DOHH2 (cell line): Measurements from ENCODE around the gene ARHGEF4.
"Not testable (repeated sequence)": the region's sequence is repeated elsewhere in the genome, so short reads cannot be mapped to it uniquely, and the experiment has no call there.

ENCODE experiments used
- H3F3A ChIP-seq: fragments of 200-600 bp; sonication (generic), shearing (Covaris generic); 2 replicates; pipeline ENCODE4 v1.6.0; 2016; ENCODE audit warnings: antibody characterized with exemption, mild to moderate bottlenecking; ENCODE audit not compliant: control insufficient read depth, insufficient read depth
- H3K27ac ChIP-seq: fragments of 200-600 bp; sonication (generic); 2 replicates; pipeline ENCODE4 v1.5.1; 2014; ENCODE audit warnings: low read depth, mild to moderate bottlenecking, low read length, moderate library complexity
- H3K27me3 ChIP-seq: fragments of 200-600 bp; sonication (generic); 2 replicates; pipeline ENCODE4 v1.6.1; 2014; ENCODE audit warnings: mild to moderate bottlenecking, low read length, mixed read lengths; ENCODE audit not compliant: control insufficient read depth
- H3K36me3 ChIP-seq: fragments of 200-600 bp; sonication (generic); 2 replicates; pipeline ENCODE4 v1.6.1; 2014; ENCODE audit warnings: mild to moderate bottlenecking, low read length, moderate library complexity, mixed read lengths; ENCODE audit not compliant: control insufficient read depth
- H3K4me1 ChIP-seq: fragments of 200-600 bp; sonication (generic); 2 replicates; pipeline ENCODE4 v1.6.1; 2014; ENCODE audit warnings: mild to moderate bottlenecking, low read length, mixed read lengths; ENCODE audit not compliant: control insufficient read depth
- H3K4me2 ChIP-seq: fragments of 200-600 bp; sonication (generic); 2 replicates; pipeline ENCODE4 v1.6.0; 2014; ENCODE audit warnings: mild to moderate bottlenecking, low read length, moderate library complexity
- H3K4me3 ChIP-seq: fragments of 200-600 bp; sonication (generic); 2 replicates; pipeline ENCODE4 v1.5.1; 2014; ENCODE audit warnings: mild to moderate bottlenecking, low read length, mixed read lengths
- H3K79me2 ChIP-seq: fragments of 200-600 bp; sonication (generic); 2 replicates; pipeline ENCODE4 v1.6.1; 2014; ENCODE audit warnings: mild to moderate bottlenecking, low read length, mixed read lengths; ENCODE audit not compliant: control insufficient read depth
- H3K9me2 ChIP-seq: fragments of 200-600 bp; sonication (generic); replicated peaks from 2 replicates; pipeline ENCODE4 v1.6.1; 2014; ENCODE audit warnings: mild to moderate bottlenecking, low read length, mixed read lengths; ENCODE audit not compliant: control insufficient read depth
- H3K9me3 ChIP-seq: fragments of 200-600 bp; sonication (generic); 2 replicates; pipeline ENCODE4 v1.6.1; 2014; ENCODE audit warnings: antibody characterized with exemption, low read length, mixed read lengths; ENCODE audit not compliant: control insufficient read depth, insufficient read depth
- H4K20me1 ChIP-seq: fragments of 200-600 bp; sonication (generic); 2 replicates; pipeline ENCODE4 v1.6.0; 2014; ENCODE audit warnings: low read depth, mild to moderate bottlenecking, antibody characterized with exemption, low read length, moderate library complexity; ENCODE audit not compliant: control insufficient read depth, insufficient read depth
- EZH2phosphoT487 ChIP-seq: fragments of 200-600 bp; sonication (generic); IDR thresholded peaks from 2 replicates; pipeline ENCODE4 v1.6.1; 2017; ENCODE audit warnings: borderline replicate concordance, mild to moderate bottlenecking, antibody characterized with exemption, low read length, moderate library complexity, mixed read lengths
- TF ChIP-seq, protein P1 (sequence below): fragments of 200-600 bp; sonication (generic); IDR thresholded peaks from one replicate; pipeline ENCODE4 v1.5.1; 2014; ENCODE audit warnings: antibody characterized with exemption, mild to moderate bottlenecking, low read depth, low read length; ENCODE audit not compliant: poor library complexity, severe bottlenecking

Gene ARHGEF4

DNA sequence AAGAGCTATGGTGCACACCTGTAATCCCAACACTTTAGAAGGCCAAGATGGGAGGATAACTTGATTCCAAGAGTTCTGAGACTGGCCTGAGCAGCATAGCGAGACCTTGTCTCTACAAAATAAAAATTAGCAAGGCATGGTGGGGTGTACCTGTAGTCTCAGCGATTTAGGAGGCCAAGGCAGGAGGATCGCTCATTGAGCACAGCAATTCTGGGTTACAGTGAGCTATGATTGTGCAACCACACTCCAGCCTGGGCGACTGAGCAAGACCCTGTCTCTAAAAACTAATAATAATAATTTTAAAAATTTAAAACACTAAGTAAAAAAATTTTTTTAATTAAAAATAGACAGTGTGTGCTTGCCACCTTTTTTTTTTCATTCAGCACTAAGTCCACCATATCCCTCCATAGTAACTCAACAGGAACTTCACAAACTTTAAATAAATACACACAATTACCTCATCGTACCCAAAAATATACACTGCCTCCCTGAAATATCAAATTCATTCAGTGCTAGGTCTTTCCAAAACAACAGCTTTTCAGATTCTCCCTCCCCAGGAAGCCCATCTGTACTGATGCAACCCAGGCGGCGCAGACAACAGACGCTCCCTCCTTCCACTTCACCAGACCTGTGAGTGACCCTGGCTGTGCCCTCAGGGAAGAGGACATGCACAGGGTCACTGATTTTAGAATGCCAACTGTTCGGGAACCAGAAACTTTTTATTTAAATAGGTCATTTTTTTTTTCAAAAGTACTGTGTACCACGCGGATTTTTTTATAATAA lies 227.0 kb downstream of the ARHGEF4 start:
- peaks cover 83% of the 10 kb centered on the region for H3K36me3 ChIP-seq
- H3K9me2 ChIP-seq = no peaks in the 10 kb centered on the region
- no peaks in the 10 kb centered on the region for H3K9me3 ChIP-seq
- peaks cover 2% of the 10 kb centered on the region; the same call in 1 of the 2 replicates for H3F3A ChIP-seq
- H3K4me1 ChIP-seq = peaks cover 12% of the 10 kb centered on the region; the same call in 1 of the 2 replicates
- peaks cover 97% of the 10 kb centered on the region for H3K79me2 ChIP-seq
- TF ChIP-seq, protein P1, sequence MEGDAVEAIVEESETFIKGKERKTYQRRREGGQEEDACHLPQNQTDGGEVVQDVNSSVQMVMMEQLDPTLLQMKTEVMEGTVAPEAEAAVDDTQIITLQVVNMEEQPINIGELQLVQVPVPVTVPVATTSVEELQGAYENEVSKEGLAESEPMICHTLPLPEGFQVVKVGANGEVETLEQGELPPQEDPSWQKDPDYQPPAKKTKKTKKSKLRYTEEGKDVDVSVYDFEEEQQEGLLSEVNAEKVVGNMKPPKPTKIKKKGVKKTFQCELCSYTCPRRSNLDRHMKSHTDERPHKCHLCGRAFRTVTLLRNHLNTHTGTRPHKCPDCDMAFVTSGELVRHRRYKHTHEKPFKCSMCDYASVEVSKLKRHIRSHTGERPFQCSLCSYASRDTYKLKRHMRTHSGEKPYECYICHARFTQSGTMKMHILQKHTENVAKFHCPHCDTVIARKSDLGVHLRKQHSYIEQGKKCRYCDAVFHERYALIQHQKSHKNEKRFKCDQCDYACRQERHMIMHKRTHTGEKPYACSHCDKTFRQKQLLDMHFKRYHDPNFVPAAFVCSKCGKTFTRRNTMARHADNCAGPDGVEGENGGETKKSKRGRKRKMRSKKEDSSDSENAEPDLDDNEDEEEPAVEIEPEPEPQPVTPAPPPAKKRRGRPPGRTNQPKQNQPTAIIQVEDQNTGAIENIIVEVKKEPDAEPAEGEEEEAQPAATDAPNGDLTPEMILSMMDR = no peak
- TF ChIP-seq EZH2phosphoT487 = no peak
- no peak overlapping the region for H3K4me2 ChIP-seq
- no peaks in the 10 kb centered on the region for H3K27me3 ChIP-seq
- H4K20me1 ChIP-seq = peaks cover 7% of the 10 kb centered on the region
- no peak overlapping the region for H3K4me3 ChIP-seq
- no peak overlapping the region for H3K27ac ChIP-seq

DNA sequence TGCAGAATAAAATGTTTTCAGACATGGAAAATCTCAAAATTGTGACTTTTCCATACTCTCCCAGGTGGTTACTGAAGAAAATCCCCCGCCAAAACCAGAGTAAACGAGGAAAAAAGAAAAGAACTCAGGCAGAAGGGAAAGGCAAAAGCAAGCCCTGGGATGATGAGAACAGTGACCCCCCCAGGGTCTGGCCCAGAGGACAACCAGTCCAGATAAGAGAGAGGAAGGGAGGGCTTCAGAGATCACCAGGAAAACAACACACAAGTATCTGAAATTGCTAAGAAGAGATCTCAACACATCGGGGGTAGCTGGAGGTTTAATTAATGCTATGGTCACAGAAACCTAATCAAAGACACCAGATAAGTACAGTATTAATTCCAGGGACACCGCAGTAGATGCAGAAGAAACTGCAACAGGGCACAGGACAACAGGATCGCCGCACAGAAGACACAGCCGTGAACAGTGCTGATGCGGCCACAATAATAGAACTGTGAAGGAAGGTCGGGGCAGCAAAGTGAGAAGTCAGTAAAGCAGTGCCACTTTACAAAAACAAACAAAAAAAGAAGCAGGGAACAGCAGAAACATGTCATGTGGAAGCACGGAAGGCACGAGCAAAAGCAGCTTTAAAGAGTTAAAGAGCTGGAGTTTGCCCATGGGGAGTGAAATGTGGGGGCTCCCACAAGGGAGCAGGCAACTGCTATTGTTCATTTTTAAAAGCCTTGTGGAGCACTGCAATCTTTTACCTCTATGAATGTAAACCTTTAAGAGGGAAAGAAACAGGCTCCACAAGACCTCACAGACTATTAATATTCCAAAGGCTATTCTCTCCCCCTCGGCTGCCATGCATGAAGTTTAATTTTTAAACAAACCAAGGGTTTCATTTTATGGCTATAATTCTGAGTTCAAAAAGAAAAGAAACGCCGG lies 228.1 kb downstream of the ARHGEF4 start:
- Histone ChIP-seq H3K36me3 (peaks cover 76% of the 10 kb centered on the region), H3K4me3 (no peak overlapping the region), H3K27me3 (no peaks in the 10 kb centered on the region), H3K4me2 (no peak overlapping the region), H4K20me1 (peaks cover 2% of the 10 kb centered on the region), H3K9me2 (no peaks in the 10 kb centered on the region), H3K9me3 (no peaks in the 10 kb centered on the region), H3F3A (no peaks in the 10 kb centered on the region), H3K27ac (no peak overlapping the region), H3K4me1 (peaks cover 12% of the 10 kb centered on the region; the same call in 1 of the 2 replicates), H3K79me2 (peaks cover 97% of the 10 kb centered on the region)
- TF ChIP-seq, protein P1 = no peak
- no peak for TF ChIP-seq EZH2phosphoT487

DNA sequence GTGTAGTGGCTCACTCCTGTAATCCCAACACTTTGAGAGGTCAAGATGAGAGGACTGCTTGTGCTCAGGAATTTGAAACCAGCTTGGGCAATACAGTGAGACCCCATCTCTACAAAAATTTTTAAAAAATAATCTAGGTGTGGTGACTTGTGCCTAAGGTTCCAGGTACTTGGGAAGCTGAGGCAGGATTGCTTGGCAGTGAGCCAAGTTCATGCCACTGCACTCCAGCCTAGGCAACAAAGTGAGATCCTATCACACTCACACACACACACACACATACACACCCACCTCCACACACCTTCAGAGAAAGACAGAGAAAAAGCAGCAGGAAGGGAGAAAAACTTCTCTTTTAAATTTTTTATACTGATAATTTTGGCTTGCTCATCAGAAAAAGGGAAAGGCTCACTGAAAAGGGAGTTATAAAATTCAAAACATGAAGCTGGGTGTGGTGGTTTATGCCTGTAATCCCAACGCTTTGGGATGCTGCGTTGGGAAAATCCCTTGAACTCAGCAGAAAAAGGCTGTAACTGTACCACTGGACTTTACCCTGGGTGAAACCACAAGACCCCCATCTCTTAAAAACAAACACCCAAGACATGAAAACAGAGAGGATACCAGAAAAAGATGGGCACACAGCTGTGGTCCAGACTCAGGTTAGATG lies 230.9 kb downstream of the ARHGEF4 start:
- H4K20me1 ChIP-seq = peaks cover 7% of the 10 kb centered on the region
- H3K4me2 ChIP-seq = no peak overlapping the region
- no peaks in the 10 kb centered on the region for H3K27me3 ChIP-seq
- peaks cover 76% of the 10 kb centered on the region for H3K36me3 ChIP-seq
- TF ChIP-seq EZH2phosphoT487 = no peak
- TF ChIP-seq, protein P1 = no peak
- H3K9me3 ChIP-seq = no peaks in the 10 kb centered on the region
- no peaks in the 10 kb centered on the region for H3F3A ChIP-seq
- H3K4me1 ChIP-seq = peaks cover 12% of the 10 kb centered on the region; the same call in 1 of the 2 replicates
- H3K79me2 ChIP-seq = peaks cover 95% of the 10 kb centered on the region
- H3K9me2 ChIP-seq = no peaks in the 10 kb centered on the region
- H3K27ac ChIP-seq = no peak overlapping the region
- H3K4me3 ChIP-seq = no peak overlapping the region

DNA sequence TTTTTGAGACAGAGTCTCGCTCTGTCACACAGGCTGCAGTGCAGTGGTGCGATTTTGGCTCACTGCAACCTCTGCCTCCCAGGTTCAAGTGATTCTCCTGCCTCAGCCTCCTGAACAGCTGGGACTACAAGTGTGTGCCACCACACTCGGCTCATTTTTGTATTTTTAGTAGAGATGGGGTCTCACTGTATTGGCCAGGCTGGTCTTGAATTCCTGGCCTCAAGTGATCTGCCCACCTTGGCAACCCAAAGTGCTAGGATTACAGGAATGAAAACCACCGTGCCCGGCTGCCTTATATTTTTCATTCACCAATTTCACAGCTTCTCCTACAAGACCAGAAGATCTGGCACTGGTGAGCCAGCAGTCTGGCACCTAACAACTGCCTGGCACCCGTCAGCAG lies 231.5 kb downstream of the ARHGEF4 start:
- Histone ChIP-seq H3K79me2 (peaks cover 95% of the 10 kb centered on the region), H3K36me3 (peaks cover 75% of the 10 kb centered on the region), H3K4me1 (peaks cover 12% of the 10 kb centered on the region; the same call in 1 of the 2 replicates)
- not testable (repeated sequence) for H3F3A ChIP-seq, H3K27ac ChIP-seq, H3K9me3 ChIP-seq, H3K4me3 ChIP-seq, H3K27me3 ChIP-seq, H3K9me2 ChIP-seq, H3K4me2 ChIP-seq, H4K20me1 ChIP-seq

DNA sequence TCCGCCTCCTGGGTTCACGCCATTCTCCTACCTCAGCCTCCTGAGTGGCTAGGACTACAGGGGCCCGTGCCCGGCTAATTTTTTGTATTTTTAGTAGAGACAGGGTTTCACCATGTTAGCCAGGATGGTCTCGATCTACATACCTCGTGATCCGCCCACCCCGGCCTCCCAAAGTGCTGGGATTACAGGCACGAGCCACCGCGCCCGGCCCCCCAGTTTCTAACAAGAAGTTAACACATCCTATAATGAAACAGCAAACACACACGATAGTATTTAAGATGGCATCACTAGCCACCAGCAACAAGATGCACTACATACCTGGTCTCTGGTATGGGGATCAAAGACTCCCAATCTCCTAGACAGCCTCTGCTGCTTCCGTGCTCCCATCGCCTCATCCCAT lies 238.9 kb downstream of the ARHGEF4 start:
- not testable (repeated sequence) for H3K9me3 ChIP-seq, H3K27ac ChIP-seq, H3K27me3 ChIP-seq, H3K4me1 ChIP-seq, H3F3A ChIP-seq, H3K4me2 ChIP-seq, H3K4me3 ChIP-seq, H3K9me2 ChIP-seq
- H3K36me3 ChIP-seq = peaks cover 87% of the 10 kb centered on the region
- peaks cover 13% of the 10 kb centered on the region for H4K20me1 ChIP-seq
- H3K79me2 ChIP-seq = peaks cover 93% of the 10 kb centered on the region
